GM21526 (cell line): ENCODE results near the gene HS3ST3A1.

ENCODE experiments used
- ATAC-seq: cut with Tn5 transposase; IDR thresholded peaks from one replicate; pipeline ENCODE4 v1.9.1; 2021; ENCODE audit warnings: moderate library complexity; ENCODE audit not compliant: unreplicated experiment, low FRiP score

The HS3ST3A1 gene

GRCh38 chr17:13601776-13602551 lies at the start of gene HS3ST3A1:
Gene HS3ST3A1 (minus strand): TSS chr17:13601929. CDS start chr17:13601129, 800 bp downstream.
- no peak for ATAC-seq

DNA sequence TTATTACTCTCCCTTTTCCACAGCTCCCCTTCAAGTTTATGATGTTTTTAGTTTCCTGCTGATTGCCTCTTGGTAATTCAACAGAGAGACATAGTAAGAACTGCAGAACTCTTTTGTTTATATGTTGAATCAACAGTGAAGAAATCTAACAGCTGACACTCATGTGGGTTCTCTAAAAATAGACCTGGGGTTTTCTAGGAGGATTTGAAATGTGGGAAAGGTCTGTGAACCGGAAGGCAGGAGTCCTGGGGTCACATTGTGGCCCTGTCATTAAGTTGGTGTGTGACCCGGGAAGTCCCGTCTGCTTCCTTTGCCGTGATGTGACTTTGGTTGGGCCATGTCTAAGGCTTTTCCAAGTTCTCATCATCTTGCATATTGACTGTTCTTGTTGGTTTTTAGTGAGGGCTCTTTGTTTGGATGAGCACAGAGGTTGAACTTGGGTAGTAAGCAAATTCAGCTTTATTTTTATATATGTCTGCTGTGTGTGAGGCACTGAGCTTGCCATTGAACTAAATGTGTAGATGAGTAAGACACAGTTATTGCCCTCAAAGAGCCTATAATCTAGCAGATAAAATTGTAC lies 48.5 kb upstream of the HS3ST3A1 start:
- ATAC-seq, result no peak

GRCh38 chr17:13647543-13648021 lies 45.9 kb upstream of the HS3ST3A1 start:
- no peak for ATAC-seq

GRCh38 chr17:13646969-13647542 lies 45.3 kb upstream of the HS3ST3A1 start:
- ATAC-seq, result no peak

DNA sequence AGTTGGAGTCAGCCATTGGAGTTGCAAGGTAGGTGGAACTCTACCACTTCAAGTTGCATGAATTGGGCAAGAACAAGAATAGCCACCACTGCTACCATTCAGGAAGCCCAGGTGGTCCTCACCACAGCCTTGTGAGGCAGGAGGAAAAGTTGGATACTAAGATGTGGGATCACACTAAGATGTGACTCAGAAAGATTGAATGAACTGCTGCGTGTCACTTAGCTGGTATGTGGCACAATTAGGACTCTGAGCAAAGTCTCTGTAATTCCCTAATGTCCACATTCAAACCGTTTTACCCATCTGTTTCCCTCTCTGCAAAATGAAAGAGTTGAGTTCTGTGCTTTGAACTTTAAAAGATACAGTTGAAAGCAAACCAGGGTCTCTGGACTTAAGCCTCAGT lies 44.7 kb upstream of the HS3ST3A1 start:
- ATAC-seq, result no peak

GRCh38 chr17:13643180-13643579 lies 41.5 kb upstream of the HS3ST3A1 start:
- ATAC-seq, result no peak

DNA sequence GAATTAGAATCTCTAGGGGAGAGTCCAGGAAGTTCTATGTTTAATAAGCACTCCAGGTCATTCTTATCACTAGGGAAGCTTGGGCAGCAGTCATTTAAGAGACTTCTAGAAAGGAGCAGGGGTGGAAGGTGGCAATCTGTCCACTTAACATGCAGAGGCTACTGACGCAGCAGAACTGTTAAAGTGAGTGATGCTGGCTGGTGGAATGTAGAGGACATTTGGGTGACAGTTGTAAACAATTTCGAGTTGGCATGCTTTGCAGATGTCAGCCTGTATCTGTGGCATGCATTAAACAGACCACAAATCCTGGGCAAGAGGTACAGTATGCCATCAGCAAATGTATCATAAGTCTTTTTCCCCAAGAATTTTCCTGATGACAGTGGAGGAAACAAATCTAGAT lies 40.5 kb upstream of the HS3ST3A1 start:
- no peak for ATAC-seq

- ATAC-seq, result no peak
Observed at GRCh38 chr17:13640551-13640950, 38.8 kb upstream of the HS3ST3A1 start.

GRCh38 chr17:13638855-13639458 lies 37.2 kb upstream of the HS3ST3A1 start:
- ATAC-seq, result no peak

DNA sequence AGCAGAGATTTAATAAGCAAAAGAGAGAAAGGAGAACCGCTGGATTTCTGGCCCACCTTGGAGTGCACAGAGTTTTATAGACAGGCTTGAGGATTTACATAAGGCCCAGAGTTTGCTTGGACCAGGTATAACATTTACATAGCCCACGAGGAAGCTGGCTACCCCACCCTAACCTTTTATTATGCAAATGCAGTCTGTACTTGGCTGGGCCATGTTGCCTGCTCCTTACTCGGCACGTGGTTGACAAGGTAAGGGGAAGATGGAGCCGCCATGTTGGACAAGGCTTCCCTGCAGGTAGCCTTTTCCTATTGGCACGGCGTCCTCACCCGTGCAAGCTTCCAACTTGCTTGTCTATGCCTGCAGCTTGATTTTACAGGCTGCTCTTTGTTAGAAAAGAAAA lies 35.2 kb upstream of the HS3ST3A1 start:
- ATAC-seq, result no peak

DNA sequence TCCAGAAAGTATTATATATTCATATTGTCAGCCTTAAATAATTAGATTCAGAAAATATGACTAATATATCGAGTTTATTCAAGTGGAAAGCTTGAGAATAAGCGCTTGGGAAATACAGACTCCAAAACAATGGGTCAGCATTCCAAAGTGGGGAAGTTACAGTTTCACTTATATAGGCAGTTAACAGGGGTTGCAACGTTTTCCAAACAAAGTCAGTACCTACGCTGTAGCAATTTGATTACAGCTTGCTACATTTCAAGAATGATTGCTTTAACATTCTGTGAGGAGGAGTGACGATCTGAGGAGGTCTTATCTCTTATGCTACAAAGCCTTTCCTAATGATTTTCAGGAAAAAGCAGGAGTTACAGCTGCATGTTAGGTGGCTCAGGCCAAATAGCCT lies 34.2 kb upstream of the HS3ST3A1 start:
- ATAC-seq, result no peak

DNA sequence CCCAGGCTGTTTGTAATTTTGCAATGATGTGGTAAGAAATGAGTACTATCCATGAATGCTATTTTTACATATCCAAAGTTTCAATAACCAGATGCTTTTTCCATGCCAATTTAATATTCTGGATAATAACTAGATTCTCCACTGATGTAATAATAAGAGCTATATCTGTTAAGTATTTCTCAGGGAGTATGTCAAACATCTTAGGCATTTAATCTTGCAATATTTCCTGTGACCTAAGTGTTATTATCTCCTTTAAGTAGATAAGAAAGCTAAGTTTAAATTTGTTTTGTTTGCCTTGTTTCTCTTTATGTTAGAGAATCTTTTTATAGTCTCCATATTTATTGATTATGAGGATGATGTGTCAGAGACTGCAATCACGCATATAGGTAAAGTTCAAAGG lies 32.3 kb upstream of the HS3ST3A1 start:
- ATAC-seq, result no peak

- no peak for ATAC-seq
Observed at GRCh38 chr17:13631529-13631928, 29.8 kb upstream of the HS3ST3A1 start.

GRCh38 chr17:13626703-13627102 lies 25.0 kb upstream of the HS3ST3A1 start:
- ATAC-seq, result no peak

GRCh38 chr17:13619462-13619861 lies 17.7 kb upstream of the HS3ST3A1 start:
- ATAC-seq, result no peak

DNA sequence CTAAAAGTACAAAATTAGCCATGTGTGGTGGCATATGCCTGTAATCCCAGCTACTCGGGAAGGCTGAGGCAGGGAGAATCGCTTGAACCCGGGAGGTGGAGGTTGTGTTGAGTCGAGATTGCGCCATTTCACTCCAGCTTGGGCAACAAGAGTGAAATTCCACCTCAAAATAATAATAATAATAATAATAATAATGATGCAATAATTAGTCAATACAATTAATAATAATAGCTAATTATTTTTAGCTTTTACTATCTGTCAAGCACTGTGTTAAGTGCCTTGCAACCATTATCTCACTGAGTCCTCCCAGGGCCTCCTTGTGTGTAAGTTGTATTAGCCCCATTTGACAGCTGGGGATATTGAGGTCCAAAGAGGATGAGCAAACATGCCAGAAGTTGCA lies 14.3 kb upstream of the HS3ST3A1 start:
- ATAC-seq, result no peak

DNA sequence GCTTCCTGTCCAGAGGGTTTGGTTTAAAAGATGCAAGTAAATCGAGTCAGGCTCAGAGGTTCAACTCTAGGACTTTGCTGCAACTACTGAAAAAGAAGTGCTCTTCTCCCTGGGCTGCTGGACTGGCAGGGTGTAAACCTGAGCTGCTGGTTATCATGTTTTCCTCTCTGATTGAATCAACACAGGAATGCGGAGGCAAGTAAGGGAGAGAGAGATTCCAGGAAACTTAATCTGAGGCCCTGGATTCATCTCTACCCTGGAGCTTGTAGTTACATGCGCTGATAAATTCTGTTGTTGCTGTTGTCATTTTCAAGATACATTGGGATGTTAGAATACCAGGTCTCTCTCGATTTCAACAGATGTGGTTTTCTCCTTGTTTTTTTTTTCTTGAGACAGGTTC lies 8.2 kb upstream of the HS3ST3A1 start:
- no peak for ATAC-seq

DNA sequence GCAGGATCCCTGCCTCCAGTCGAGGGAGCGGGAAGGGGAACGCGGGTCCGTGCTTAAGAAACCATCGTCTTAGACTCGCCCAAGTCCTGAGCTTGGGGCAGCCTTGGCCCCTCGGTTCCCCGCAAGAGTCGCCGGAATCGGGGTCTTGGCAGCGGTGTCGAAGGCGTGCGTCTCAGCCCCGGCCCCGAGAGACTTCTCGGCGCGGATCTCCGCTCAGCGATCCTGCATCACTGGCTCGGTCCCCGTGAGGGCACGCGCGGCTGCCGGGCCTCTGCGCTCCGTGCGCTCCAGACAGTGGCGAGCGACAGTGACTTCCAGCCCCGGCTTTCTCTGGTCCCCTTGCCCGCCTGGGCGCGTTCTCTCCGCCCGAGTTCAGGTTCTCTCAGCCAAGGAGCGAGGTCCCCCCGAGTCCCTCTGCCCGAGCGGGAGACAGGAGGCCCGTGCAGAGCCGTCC lies 380 bp downstream of the HS3ST3A1 start:
- ATAC-seq, result no peak

- ATAC-seq, result no peak
Observed at GRCh38 chr17:13600475-13601321, 1.0 kb downstream of the HS3ST3A1 start.

DNA sequence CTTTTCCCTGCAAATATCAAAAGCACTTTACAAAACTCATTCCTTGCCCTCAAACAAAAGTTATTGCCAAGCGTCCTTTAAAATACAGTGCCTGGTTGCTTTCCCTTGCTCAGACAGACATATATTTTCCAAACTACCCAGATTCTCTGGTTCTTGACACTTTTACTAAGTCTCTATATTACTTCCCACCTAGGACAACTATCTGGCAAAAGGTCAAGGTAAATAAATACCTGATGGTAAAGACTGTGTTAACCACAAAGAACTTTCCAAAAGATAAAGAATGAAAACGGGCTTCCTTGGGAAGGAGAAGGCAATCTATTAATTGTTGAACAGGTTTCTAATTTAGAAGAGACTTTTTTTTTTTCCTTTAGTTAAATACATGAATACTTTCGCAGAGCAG lies 1.9 kb downstream of the HS3ST3A1 start:
- ATAC-seq, result no peak
